G401.6 (cell line): ENCODE measurements around the gene SHC3.

Experiments used
- FAIRE-seq: peaks from 2 replicates; lab custom pipeline; 2012; peaks lifted over from hg19 to GRCh38; lab: Jason Lieb, UNC

Gene SHC3

GRCh38 chr9:89185980-89186379 lies 7.4 kb upstream of the SHC3 start:
- FAIRE-seq = no peak

DNA sequence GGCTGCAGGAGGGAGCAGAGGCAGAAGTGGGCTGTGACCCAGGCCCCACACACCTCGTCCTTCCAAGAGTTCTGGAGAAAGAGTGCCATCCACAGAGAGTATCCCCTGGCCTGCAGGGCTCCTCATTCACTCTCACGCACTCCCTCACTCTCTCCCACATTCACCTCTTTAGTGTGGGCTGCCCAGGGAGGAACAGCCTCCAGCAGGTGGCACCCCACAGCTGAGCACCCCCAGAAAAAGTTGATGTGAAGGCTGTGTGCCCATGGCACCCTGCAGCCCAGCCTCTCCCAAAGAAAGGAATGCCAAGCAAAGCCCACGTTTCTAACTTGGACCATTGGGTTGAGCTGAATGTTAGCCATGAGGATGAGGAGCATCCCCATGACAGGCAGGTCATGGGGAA lies 4.5 kb upstream of the SHC3 start:
- FAIRE-seq = no peak

- FAIRE-seq = no peak
Measured at GRCh38 chr9:89182369-89182768, 3.8 kb upstream of the SHC3 start.

- FAIRE-seq = no peak
Measured at GRCh38 chr9:89179895-89180734, 1.5 kb upstream of the SHC3 start.

GRCh38 chr9:89179540-89179894 lies 899 bp upstream of the SHC3 start:
- no peak for FAIRE-seq

DNA sequence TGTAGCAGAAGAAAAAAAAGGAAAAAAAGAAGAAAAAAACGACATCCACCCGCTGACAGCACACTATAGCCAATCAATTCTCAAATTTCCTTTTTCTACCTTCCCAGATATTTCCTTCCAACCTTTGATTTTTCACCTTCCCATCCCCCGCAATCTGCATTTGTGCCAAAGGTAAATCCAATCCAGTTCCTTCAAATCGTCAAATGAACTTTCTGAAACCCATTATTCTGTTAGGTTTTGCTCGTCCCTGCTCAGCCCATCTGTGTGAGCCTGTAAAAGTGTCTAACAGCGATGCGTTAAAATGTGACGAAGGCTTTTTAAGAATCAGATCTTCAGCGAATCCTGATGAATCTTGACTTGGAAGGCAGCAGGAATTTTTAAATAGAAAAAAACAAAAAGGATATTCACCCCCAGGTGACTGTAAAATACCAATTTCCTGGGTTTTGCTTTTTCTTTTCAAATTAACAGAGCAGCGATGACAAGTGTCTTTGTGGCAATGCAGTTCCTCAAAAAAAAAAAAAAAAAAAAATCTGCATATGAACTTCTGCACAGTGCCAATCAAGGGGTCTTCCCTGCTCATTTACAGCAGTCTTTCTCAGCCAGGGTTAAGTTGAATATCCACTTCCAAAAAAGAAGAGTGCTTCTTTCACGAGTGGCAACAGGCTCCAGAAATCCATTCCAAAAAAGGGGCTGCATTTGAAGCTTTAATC lies 367 bp upstream of the SHC3 start:
- FAIRE-seq = no peak

GRCh38 chr9:89177012-89177943 lies 1.3 kb downstream of the SHC3 start:
- FAIRE-seq = no peak

DNA sequence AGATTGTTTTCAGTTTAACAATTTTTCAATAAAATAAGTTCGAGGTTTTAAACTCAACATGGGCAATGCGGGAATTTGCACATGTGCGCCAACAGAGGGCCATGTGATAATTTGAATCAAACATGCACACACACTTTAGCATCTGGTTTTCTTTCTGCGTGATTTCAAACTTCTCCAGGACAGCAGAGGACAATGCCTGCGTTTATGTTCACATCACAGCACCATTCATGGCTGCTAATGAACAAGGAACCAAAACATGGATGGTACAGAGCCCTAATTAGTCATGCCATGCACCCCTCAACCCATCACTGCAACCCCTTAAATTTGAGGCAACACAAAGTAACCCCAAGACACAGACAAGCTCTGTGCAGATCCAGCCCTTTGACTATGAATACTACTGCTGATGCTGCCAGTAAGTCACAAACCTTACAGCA lies 2.8 kb downstream of the SHC3 start:
- no peak for FAIRE-seq

GRCh38 chr9:89174291-89174690 lies 4.3 kb downstream of the SHC3 start:
- FAIRE-seq = no peak

DNA sequence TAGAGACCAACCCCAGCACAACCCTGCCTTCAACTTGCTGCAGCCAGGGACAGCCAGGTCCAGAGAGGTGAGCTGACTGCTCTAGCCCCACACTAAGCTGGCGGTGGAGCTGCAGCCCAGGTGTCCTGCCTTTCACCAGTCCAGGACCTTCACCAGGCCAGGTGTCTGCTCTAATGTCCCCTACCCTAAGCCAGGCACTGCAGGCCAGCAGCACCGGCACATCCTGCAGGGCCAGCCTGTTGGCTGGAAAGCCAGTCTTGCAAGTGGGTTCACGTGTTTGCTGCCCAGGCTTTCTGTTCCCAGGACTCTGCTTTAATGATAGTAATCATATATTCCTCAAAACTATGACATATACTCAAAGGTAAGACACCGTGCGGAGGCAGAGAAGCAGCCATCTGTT lies 5.5 kb downstream of the SHC3 start:
- no peak for FAIRE-seq

- no peak for FAIRE-seq
Measured at GRCh38 chr9:89172398-89172797, 6.2 kb downstream of the SHC3 start.

- no peak for FAIRE-seq
Measured at GRCh38 chr9:89171693-89172092, 6.9 kb downstream of the SHC3 start.

DNA sequence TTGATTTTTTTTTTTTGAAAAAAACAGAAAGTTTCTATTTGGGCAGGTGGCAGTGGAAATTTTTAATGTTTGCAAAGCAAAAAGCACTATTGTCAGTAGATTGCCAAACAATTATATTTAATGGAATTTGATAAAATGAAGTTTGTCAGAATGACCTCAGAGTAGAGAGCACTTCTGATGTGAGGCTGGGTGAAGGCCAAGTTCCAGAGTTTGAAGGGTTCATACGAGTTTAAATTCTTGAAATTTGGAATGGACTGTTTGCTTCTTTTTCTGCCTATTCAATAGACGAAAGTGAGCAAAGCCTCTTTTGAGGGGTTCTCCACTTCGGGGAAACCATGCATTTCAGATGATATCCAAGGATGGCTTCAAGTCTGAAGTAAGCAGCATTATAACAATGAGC lies 7.4 kb downstream of the SHC3 start:
- no peak for FAIRE-seq

- no peak for FAIRE-seq
Measured at GRCh38 chr9:89168901-89169813, 9.5 kb downstream of the SHC3 start.

GRCh38 chr9:89167788-89168187 lies 10.8 kb downstream of the SHC3 start:
- no peak for FAIRE-seq

DNA sequence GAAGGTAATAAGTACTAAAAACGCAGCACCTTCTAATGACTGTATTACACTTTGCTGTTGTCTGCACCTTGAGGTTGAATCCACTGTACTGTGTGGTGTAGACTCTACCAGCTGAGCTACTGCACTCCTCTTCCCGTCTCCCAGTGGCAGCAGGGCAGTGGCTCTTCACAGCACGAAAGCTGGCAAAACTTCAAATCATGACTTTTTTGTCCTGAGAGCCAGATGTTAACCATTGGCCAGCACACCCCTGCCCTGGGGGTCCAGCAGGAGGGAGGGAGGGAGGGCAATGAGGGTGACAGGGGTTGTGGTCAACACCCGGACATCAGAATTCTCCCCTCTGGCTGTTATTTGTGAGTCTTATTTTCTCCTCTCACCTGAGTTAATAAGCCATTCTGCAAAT lies 11.8 kb downstream of the SHC3 start:
- no peak for FAIRE-seq

- FAIRE-seq = no peak
Measured at GRCh38 chr9:89165880-89166279, 12.7 kb downstream of the SHC3 start.

DNA sequence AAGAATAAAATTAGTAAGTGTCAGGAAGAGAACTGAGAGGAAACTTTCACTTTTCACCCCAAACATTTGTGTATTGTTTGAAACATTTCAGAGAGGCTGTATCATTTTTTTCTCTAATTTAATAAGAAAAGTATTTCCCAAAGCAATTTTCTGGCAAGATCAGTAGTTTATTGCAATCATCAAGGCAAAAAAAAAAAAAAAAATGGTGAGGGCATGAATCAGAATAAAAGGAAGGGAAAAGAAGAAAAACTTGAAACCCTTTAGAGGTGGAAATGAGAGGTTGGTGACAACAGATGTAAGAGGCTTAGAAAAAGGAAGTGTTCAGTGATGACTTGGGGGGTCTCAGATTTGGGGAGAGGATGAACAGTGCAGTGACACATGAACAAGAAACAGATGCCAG lies 13.3 kb downstream of the SHC3 start:
- FAIRE-seq = no peak

DNA sequence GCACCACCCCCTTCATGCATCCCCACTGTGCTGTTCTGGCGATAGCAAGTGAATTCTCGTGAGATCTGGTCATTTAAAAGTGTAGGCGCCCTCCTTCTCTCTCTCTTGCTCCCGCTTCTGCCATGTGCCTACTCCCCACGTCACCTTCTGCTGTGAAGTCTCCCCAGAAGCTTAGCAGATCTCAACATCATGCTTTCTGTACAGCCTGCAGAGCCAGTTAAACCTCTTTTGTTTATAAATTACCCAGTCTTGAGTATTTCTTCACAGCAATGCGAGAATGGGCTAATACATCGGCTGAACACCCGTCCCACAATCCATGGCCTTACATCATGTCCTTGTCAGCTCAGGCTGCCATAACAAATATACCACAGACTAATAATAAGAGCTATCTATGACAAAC lies 17.4 kb downstream of the SHC3 start:
- no peak for FAIRE-seq

- FAIRE-seq = no peak
Measured at GRCh38 chr9:89160806-89161205, 17.8 kb downstream of the SHC3 start.

DNA sequence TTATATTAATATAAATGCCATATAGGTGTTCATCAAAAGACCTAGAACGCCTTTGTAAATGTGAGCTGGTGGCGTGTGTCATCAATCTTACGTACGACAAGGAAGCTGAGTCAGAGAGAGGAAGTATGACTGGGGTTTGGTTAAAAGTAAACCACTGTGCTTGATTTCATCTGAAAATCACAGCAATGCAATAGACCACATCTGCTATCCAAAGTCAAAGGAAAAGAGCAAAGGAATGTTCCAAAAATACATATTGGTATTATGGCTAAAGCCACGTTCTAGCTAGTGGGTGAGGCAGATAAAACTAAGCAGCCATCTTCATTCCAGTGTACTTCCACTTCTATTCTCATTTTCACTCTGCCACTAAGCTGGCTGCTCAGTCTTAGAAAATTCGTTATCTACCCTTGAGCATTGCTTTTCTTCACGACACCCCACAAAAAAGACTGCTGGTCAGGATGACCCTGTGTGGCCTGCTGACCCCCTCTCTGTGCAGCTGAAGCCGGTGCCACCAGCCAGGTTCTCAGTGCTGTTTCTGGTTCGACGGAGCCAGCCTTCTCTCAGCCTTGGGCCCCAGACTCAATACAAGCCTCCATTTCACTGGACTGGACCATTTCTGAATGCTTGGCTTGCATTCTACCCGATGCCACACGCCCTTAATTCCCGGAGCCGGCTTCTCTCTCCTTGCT lies 23.8 kb downstream of the SHC3 start:
- no peak for FAIRE-seq
